Mucosa of descending colon (tissue), 3 donors: Measurements from ENCODE around the gene HJURP. TPM values are rescaled to one million over a fixed set of nuclear protein-coding genes. Genes with fewer than 3 reads are reported as not detected.

Source experiments
- ATAC-seq: fragments of 200-7000 bp; cut with Tn5 transposase; one replicate; pipeline ENCODE4 v1.9.1; 2020; ENCODE audit warnings: mild to moderate bottlenecking, moderate library complexity
- DNase-seq, 3 donors: peaks; one replicate each; pipeline ENCODE4 v3.0.0-alpha.2; 2020
- H3K36me3 ChIP-seq: fragments of 200-600 bp; one replicate; pipeline ENCODE4 v1.8.0; 2021; ENCODE audit warnings: low read depth, mild to moderate bottlenecking
- H3K4me1 ChIP-seq: fragments of 200-600 bp; one replicate; pipeline ENCODE4 v1.8.0; 2021; ENCODE audit warnings: low read depth, mild to moderate bottlenecking
- H3K4me3 ChIP-seq: fragments of 200-600 bp; one replicate; pipeline ENCODE4 v1.8.0; 2021; ENCODE audit warnings: mild to moderate bottlenecking
- H3K9me3 ChIP-seq: fragments of 200-600 bp; one replicate; pipeline ENCODE4 v1.8.0; 2021; ENCODE audit warnings: mild to moderate bottlenecking
- CTCF ChIP-seq: fragments of 200-600 bp; IDR thresholded peaks from one replicate; pipeline ENCODE4 v1.8.0; 2022; ENCODE audit warnings: antibody characterized with exemption, mild to moderate bottlenecking
- intact Hi-C, 2 donors: fragments of 100-400 bp; cut with DNase I in 1 of 2; cut with micrococcal nuclease in 1 of 2; formaldehyde crosslinking; loops; one replicate each; pipeline versions ENCODE4 v1.11.0 to v1.11.1; 2022; cut with DNase I, micrococcal nuclease
- total RNA-seq, 3 donors: library from RNA; stranded (reverse); fragmentation: NEBNext Ultra II Directional in 2 of 3; extraction: Animal tissue kit (Norgen Biotek cat#: 25700) in 2 of 3; gene quantifications; one replicate each; pipeline versions ENCODE4 v1.2.1 to v1.2.4, GENCODE V29; 2021 to 2023
- donor health status: DM: no; HTN: no; CAD: no; lungs with moderate emphysema.
- donor health status: DM: no; HTN: no; CAD: no.
- donor health status: DM: no; HTN: yes; CAD: no.

The HJURP gene
- total RNA-seq, 3 donors from 2014 or later: 1.7 to 9.8 (median 3.6) TPM

- ATAC-seq: no peak
- TF ChIP-seq CTCF: no peak
- intact Hi-C loops: no loop called here
- no peaks in the 10 kb centered on the region for H3K4me1 ChIP-seq
- no peak overlapping the region for H3K4me3 ChIP-seq
- H3K36me3 ChIP-seq: no peaks in the 10 kb centered on the region
- DNase-seq: no peak
- H3K9me3 ChIP-seq: no peaks in the 10 kb centered on the region
Observed at GRCh38 chr2:233846387-233847247, 7.7 kb downstream of the HJURP start.

- Histone ChIP-seq H3K36me3 (no peaks in the 10 kb centered on the region), H3K9me3 (no peaks in the 10 kb centered on the region), H3K4me1 (no peaks in the 10 kb centered on the region), H3K4me3 (no peak overlapping the region)
- ATAC-seq (no peak), DNase-seq (no peak)
- TF ChIP-seq CTCF: no peak
- intact Hi-C loops: no loop called here
Observed at GRCh38 chr2:233845301-233846060, 8.9 kb downstream of the HJURP start.

GRCh38 chr2:233844836-233845235 lies 9.5 kb downstream of the HJURP start:
- no peak for DNase-seq

GRCh38 chr2:233844064-233844807 lies 10.1 kb downstream of the HJURP start:
- ATAC-seq (no peak), DNase-seq (no peak)
- intact Hi-C loops: no loop called here
- H3K9me3 ChIP-seq: no peaks in the 10 kb centered on the region
- no peak overlapping the region for H3K4me3 ChIP-seq
- H3K4me1 ChIP-seq: no peaks in the 10 kb centered on the region
- no peak for TF ChIP-seq CTCF
- no peaks in the 10 kb centered on the region for H3K36me3 ChIP-seq

More at GRCh38 chr2:233844836-233845235, 9.5 kb downstream of the HJURP start:
- intact Hi-C loops: no loop called here
- H3K36me3 ChIP-seq: no peaks in the 10 kb centered on the region
- no peak for TF ChIP-seq CTCF
- H3K4me1 ChIP-seq: no peaks in the 10 kb centered on the region
- H3K9me3 ChIP-seq: no peaks in the 10 kb centered on the region
- no peak overlapping the region for H3K4me3 ChIP-seq
- no peak for ATAC-seq

GRCh38 chr2:233841183-233841582 lies 13.2 kb downstream of the HJURP start:
- no peak for TF ChIP-seq CTCF
- H3K9me3 ChIP-seq: no peaks in the 10 kb centered on the region
- no peak for ATAC-seq
- no peaks in the 10 kb centered on the region for H3K4me1 ChIP-seq
- intact Hi-C loops: no loop called here
- no peak overlapping the region for H3K4me3 ChIP-seq
- DNase-seq: no peak
- H3K36me3 ChIP-seq: no peaks in the 10 kb centered on the region
